D341Med (cell line): ENCODE results near the gene TRMU.

Source experiments
- DNase-seq: peaks from one replicate; pipeline ENCODE4 v3.0.0; 2012; ENCODE audit warnings: low spot score

TRMU gene, protein sequence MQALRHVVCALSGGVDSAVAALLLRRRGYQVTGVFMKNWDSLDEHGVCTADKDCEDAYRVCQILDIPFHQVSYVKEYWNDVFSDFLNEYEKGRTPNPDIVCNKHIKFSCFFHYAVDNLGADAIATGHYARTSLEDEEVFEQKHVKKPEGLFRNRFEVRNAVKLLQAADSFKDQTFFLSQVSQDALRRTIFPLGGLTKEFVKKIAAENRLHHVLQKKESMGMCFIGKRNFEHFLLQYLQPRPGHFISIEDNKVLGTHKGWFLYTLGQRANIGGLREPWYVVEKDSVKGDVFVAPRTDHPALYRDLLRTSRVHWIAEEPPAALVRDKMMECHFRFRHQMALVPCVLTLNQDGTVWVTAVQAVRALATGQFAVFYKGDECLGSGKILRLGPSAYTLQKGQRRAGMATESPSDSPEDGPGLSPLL

DNA sequence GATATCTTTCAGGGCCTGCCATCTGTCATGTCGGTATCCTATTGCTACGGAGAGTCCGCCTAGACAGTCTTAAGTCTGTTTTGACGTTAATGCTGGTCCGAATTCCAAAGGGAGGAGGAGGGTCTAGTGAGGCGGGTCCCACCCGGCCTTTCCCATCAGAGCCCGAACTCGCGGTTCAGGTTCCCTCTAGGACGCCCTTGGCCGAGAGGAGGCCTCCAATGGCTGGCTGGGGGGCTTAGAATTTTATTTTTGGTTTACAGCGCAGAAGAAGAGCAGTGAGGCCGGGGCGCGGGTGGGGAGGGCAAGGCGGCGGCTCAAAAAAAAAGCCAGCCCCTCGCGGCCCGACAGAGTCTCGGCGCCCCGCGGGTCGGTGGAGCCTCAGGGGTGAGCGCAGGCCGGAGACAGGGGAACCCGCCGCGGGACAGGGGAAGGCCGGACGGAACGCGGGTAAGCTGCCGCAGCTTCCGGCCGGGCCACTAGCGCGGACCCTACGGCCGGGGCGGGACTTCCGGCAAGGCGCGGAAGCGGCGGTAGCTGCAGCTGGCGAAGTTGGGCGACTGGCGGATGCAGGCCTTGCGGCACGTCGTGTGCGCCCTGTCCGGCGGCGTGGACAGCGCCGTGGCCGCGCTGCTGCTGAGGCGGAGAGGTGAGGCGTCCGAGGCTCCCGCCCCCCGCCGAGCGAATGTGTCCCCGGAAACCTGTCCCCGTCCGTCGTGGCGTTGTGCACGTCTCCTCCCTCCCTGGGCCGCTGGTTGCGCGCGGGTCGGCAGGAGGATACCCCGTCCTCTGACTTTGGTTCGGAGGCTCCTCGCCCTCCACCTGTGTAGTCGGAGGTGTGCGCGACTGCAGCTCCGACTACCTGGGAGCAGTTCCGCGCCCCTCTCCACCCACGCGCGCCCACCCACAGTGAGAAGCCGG lies at the start of gene TRMU:
TSS of gene TRMU (plus strand) at position 514 of the 918 bp plus-strand sequence. CDS start at position 565, 51 bp downstream.
- DNase-seq = peak; percentile 97

DNA sequence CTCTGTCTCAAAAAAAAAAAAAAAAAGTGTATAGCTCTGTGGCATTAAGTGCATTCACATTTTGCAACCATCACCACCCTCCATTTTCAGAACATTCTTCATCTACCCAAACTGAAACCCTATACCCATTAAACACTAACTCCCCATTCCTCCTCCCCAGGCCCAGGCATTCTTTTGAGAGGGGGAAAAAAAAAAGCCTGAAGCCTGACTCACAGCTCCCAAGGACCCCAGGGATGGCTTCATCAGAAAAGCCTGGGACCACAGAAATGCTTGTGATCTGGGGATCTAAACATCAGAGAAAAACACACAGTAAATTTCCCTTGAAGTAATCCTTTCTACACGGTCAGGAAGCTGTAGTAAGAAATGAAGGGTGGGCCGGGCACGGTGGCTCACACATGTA lies 49.5 kb upstream of the TRMU start:
- DNase-seq = no peak

DNA sequence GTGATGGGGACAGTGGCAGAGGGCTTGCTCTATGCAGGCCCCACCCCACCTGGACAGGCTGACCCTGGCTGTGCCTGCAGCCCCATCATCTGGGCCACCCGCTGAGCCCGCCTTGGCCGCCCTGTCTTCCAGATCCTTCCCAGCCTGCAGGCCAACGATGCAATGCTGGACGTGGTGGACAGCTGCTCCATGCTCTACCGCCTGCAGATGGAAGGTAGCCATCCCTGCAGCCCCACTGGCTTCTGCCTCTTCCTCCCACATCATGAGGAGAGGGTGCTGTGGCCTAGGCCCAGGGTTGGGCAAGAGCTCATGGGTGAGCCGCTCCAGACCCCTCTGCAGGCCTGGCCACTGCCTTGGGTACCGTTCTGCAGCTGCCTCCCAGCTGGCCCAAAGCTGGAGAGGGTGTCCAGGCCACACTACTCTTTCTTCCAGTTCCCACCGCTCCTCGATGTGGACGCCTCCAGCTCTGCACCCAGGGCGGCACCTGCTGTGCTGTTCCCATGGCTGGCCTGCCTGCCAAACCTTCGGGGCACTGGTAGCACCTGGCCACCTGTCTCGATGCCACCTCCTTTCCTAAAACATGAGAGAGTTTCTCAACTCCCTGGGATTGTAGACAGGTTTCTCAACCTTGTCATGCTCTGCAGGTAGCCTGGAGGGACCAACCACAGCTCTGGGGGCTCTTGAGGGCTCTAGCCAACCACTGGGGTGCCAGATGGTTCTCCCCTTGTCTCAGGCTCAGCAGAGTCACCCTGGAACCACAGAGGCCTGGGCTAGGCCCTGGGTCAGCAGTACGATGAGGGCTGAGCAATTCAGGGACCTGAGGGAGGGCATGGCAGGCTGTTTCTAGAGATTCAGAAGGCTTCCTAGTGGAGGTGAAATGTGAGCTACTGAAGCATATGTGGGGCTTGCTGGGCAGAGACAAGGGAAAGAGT lies 48.3 kb upstream of the TRMU start:
- DNase-seq = no peak

DNA sequence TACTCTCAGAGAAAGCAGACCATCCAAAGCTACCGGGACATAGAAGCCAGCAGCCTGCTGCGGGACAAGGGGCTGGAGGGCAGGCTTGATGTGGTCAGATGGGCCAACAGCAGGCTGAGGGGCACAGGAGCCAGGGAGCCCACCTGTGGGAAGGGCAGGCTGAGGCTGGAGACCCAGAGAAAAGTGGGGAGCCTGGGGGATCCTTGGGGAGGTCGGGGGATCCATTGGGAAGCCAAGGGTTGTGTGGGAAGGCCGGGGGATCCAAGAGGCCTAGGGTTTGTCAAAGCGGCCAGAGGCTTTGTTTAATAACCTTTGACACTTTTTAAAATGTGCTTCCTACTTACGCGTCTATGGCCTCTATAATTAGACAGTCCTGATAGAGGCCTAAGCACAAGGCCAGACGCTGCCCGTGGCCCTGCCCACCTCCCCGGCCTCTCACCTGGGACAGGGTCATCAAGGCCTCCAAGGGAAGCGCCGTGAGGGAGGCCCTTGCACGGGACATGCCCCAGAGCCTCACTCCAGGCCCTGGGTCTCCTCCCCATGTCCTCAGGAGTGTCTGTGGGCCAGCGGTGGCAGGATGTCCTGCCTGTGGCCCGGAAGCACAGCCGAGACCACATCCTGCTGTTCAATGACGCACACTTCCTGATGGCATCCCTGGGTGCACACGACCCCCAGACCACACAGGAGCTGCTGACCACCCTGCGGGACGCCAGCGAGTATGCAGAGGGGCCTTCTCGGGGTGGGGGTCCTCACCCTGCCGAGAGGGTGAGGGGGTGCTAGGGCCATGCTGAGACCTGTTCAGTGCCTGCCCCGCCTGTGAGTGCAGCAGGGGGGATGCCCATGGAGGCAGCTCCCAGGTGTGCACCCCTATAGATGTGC lies 47.4 kb upstream of the TRMU start:
- DNase-seq = no peak

DNA sequence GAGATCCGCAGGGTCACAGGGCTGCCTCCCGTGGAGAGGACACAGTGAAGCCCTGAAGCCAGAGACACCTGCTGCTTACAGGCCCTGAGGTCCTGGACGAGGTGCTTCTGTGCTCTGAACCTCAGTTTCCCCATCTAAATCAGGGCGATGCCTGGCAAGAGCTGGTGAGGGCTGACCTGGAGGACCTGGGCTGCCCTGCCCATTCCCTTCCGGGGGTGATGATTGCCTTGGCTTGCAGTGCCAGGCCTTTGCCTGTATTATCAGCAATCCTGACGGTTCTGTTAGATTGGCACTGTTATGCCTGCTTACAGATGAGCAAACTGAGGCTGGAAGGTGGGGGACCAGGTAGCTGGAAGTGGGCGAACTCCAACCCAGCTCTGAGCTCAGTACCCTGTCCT lies 46.7 kb upstream of the TRMU start:
- DNase-seq = no peak

DNA sequence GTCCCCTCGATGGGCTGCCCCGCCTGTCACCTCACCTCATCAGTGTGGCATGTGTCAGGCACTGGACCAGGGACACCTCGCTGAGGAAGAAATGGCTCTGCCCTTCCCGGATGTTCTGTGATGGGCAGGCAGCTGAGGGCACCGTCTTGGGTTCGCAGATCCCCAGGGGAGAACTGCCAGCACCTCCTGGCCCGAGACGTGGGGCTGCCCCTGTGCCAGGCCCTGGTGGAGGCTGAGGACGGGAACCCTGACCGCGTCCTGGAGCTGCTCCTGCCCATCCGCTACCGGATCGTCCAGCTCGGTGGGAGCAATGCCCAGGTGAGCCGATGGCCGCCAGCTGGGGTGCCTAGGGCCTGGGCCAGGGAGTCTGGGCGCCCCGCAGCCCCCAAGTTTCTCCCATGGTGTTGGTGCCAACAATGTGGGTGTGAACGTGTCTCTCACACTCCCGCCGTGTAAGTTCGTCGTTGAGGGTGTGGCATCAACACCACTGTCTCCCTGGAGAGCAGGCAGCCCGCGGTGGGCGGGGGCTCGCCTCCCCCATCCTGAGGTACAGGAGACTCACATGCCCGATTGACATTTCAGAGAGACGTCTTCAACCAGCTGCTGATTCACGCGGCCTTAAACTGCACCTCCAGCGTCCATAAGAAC lies 46.1 kb upstream of the TRMU start:
- DNase-seq = no peak

DNA sequence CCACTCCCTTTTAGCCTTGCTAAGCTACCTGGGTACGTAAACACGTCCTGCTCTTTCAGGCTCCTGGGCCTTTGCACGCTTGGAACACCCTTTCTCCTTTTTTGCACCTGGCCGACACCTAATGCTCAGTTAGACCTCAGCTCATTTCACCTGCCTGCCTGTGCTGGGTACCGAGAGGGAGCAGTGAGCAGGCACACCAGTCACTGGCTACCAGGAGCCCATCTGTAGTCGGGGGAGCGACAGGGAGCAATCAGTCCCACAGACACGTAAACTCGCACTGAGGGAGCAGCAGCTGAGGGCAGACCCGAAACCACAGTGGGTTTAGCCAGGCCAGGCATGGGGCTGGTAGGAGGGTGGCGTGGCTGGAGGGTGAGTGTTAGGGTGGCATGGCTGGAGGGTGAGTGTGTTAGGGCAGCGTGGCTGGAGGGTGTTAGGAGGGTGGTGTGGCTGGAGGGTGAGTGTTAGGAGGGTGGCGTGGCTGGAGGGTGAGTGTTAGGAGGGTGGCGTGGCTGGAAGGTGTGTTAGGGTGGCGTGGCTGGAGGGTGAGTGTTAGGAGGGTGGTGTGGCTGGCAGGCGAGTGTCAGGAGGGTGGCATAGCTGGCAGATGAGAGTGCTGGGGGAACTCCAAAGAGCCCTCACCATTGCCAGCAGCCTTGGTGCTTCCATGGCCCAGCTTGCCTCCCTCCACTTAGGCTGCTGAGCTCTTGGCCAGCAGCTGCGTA lies 45.2 kb upstream of the TRMU start:
- no peak for DNase-seq

DNA sequence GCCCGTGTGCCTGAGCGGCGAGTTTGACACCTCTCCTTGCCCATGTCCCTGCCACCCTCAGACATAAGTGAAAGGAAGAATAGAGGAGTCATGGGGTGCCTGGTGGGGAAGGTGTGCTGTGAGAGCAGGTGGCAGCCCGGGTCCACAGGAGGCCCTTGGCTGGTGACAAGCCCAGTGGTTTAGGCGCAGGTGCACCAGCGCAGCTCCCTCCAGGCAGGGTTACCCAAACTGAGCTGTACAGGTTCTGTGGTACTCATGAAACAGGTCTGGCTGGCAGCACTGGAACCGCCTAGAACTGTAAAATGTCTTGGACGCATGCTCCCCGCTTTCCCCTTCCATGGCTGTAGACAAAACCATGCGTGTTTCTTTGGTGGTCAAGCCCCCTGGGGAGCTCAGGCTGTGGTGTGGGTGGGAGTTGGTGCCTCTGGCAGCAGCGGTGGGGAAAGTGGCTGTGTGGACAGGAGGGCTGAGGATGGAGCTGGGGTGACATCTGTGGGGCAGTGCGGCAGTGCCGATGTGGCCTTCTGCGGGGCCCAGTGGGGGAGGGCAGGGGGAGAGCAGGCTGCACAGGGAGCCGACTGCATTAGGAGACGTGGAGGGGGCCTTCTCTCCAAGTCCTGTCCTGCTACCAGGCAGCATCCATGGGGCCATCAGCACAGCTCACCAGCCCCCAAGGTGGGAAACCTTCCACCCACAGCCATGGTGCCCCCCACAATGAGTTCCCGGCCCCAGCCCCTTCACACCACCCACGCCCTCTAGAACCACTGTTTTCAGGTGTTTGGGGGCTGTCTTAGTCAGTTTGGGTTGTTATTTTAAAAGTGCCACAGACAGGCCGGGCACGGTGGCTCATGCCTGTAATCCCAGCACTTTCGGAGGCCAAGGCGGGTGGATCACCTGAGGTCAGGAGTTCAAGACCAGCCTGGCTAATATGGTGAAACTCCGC lies 44.4 kb upstream of the TRMU start:
- DNase-seq = no peak

DNA sequence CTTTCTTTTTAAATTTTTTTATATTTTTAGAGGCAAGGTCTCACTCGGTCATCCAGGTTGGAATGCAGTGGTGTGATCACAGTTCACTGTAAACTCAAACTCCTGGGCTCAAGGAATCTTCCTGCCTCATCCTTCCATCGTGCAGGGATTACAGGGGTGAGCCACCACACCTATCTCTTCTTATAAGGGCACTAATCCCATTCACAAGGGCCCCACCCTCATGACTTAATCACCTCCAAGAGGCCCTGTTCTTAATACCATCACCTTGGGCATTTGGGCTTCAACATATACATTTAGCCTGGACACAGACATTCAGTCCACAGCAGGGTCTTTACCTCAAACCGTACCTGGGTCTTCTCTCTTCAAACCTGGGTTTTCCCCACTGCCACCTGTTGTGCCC lies 43.3 kb upstream of the TRMU start:
- DNase-seq = no peak

DNA sequence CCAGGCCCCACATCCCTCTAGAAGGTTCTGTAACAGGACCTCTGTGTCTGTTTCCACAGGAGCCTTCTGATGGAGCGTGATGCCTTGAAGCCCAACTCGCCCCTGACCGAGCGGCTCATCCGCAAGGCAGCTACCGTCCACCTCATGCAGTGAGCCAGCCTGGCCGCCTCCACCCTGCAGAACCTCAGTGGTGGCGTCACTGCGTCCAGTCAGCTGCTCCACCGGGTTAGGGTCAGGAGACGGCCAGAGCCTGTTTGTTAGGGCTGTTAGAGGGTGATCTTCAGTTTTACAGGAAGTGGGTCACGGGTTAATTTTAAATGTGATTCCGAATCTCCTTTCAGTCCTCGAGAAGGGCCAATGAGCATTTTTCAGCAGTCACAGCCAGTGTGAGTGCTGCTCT lies 42.8 kb upstream of the TRMU start:
- no peak for DNase-seq

DNA sequence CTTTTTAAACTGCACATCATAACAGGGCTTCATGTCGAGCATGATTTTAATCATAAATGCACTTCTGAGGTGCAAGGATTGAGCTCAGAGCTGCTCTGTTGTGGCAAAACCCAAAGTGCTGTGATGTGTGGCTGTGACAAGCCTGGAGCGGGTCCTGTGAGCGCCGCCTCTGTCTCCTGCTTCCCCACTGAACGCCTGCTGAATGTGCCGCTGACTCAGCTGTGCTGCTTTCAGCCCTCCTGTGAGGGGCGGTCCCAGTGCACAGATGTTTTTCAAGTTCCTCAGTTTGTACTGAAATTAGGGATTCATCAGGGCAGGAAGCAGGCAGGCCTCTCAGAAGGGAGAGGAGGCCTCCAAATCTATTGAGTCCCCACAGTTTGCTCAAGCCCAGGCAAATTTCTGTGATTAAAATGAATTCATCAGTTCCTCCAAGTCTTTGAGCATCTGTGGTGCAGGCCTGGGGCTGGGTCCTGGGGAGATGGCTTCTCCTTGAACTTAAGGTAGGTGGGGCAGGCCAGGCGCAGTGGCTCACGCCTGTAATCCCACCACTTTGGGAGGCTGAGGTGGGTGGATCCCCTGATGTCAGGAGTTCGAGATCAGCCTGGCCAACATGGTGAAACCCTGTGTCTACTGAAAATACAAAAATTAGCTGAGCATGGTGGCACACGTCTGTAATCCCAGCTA lies 41.8 kb upstream of the TRMU start:
- no peak for DNase-seq

DNA sequence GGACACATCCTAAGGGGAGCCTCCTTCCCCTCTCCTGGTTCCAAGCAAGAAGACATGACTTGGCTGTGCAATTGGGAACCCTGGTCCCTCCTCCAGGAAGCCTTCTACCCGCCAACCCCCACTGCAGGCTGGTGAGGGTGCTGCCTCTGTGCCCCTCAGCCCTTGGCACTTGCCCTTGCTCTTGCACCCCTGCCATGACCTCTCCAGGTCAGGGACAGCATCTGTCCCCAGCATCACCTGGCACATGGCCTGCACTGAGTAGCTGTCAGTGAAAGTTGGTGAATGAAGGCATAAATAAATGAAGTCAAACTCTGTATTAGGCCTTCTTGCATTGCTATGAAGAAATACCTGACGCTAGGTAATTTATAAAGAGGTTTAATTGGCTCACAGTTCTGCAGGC lies 40.7 kb upstream of the TRMU start:
- DNase-seq = no peak

DNA sequence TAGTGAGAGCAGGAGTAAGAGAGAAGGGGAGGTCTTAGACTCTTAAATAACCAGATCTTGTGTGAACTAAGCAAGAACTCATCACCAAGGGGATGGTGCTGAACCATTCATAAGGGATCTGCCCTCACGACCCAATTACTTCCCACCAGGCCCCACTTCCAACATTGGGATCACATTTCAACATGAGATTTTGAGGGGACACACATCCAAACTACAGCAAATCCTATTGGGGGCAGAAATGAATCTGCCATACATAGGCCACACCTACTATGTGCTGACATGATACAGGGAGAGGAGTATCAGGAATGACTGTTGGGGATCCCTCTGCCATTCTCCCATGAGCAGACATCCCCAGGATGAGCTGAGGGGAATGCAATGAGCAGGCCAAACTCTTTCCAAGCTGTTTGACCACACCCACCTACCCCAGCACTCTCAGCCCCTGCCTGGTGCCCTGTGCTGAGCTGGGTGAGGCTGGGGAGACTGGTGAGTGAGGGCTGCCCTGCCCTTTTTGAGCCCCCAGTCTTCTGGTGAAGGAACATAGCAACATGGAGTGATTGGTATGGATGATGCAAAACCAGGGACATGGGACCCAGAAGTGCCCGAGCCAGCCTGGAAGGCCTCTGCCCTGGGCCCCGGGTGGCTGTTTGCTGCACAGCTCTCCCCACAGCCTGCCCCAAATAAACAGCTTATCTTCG lies 40.1 kb upstream of the TRMU start:
- DNase-seq = no peak

DNA sequence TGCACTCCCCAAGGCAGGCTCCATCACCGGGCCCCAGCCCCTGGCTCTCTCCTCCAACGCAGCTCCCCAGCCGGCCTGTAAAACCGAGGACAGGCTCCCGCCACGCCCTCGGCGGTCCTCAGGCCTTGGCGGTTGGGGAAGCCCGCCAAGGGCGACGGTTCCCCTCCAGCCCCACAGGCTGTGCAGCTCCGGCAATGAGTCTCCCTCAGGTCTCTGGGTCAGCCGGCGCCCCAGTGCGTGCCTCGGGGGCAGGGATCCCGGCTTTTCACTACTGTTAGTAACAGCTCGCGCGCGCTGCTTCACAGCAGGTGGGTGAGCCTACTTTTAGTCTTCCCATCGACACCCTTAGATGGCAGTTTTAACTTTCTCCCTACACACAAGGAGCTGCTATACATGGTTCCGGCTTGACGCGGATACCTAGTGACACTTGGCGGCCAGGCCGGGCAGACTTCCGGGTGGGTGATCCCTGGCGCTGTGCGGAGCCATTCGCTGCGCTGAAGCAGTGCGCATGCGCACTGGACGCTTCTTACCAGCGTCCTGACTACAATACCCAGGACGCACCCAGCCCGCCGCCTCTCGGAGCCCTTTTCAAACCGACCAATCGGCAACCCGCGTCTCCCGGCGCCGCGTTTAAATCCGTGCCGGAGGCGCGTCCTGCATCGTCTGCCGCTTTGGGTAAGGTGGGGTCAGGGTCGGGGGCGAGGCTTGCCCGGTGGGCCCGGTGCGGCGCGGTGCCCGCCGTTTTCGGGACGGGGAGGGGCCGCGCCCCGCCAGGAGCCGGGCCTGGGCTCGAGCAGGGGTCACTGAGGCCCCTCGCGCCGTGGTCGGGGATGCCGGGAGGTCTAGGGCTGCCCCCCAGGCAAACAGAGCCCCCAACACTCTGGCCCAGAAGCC lies 39.0 kb upstream of the TRMU start, which contains the start of gene GTSE1:
TSS of gene GTSE1 (plus strand) at position 614 of the 894 bp plus-strand sequence. CDS start 531 bp downstream, outside the sequence.
- DNase-seq = peak; percentile 99

DNA sequence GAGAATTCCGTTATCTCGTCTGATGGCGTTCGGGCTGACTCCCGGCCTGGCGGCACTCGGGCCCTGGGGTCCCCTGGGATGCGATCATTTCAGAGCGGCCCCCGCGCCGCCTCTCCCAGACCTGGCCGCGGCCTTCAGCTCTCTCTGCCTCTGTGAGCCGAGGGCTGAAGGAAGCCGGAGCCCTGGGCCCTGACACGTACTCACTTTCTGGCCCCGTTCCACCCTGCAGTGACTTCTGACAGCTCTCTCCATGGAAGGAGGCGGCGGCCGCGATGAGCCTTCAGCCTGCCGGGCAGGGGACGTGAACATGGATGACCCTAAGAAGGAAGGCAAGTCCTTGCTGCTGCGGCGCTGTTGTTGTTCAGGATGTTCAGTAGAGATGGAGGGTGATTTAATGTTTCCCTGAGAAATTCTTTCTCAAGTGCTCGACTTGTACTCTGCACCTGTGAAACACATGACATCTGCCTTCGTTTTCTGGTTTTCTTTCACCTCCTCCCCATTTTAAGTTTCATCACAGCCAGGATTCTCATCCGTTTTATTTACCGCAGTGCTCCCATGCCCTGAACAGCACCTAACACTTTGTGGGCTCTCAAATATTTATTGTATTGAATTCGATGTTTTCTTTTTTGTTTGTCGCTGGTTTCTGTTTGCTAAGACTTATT lies 38.2 kb upstream of the TRMU start:
- DNase-seq = peak; percentile 77

DNA sequence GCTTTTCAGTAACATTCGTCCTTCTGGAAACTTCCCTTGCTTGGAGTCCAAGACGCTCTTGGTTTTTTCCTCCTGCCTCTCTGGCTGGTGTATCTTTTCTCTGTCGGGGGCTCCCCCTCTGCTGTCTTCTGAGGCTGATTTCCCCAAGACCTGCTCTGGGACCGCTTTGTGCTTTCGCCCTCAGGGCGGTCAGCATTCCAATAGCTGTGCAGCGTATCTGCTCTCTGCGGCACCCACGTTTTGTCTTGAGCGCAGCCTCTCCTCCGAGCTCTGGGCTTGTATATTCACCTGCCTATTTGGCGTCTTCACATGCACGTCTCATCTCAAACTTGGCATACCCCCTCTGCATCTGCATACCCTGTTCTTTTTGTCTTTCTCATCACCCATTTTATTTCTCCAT lies 36.4 kb upstream of the TRMU start:
- DNase-seq = no peak
